GM23248 (cell line): Measurements from ENCODE around the gene DENND10.

Source experiments
- EZH2 ChIP-seq: fragments of 200-600 bp; sonication (generic); IDR thresholded peaks from 2 replicates; pipeline ENCODE4 v1.6.1; 2018; ENCODE audit warnings: antibody characterized with exemption, mild to moderate bottlenecking; ENCODE audit not compliant: insufficient read depth, poor library complexity, severe bottlenecking
- EZH2phosphoT487 ChIP-seq: fragments of 200-600 bp; sonication (generic); IDR thresholded peaks from 2 replicates; pipeline ENCODE4 v1.6.1; 2018; ENCODE audit warnings: antibody characterized with exemption, moderate library complexity, mild to moderate bottlenecking, low read depth; ENCODE audit not compliant: insufficient read depth

DNA sequence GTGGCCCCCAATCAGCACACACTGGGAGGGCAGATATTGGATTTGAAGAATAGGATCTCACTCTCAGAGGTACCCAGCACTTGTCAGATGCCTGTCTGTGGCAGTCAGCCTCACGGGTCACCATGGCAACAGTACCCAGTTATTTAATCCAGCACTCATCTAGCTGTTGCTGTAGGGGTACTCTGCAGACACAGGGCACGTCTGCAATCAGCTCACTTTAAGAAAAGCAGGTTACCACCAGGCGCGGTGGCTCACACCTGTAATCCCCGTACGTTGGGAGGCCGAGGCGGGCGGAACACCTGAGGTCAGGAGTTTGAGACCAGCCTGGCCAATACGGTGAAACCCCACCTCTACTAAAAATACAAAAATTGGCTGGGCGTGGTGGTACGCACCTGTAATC is 49.7 kb downstream of the DENND10 start:
- TF ChIP-seq EZH2phosphoT487, result no peak
- TF ChIP-seq EZH2, result no peak
